GM15510 (cell line): Measurements from ENCODE around the gene SEL1L.
A peak's percentile ranks its signal among the peaks of the same experiment; 100 is the strongest.

Source experiments
- POLR2A ChIP-seq: IDR thresholded peaks from 3 replicates; pipeline ENCODE4 v1.6.1; 2011; ENCODE audit warnings: borderline replicate concordance; ENCODE audit not compliant: insufficient read length; ENCODE audit errors: extremely low read depth

Gene SEL1L

GRCh38 chr14:81533536-81534343 is at the start of gene SEL1L:
SEL1L (minus strand) TSS chr14:81533853; CDS start chr14:81533744, 109 bp downstream.
- peak; percentile 91 for TF ChIP-seq POLR2A

- no peak for TF ChIP-seq POLR2A
These were observed 48.8 kb upstream of the SEL1L start for GRCh38 chr14:81582420-81582819.

- TF ChIP-seq POLR2A: no peak
These were observed 45.5 kb upstream of the SEL1L start for GRCh38 chr14:81579115-81579514.

DNA sequence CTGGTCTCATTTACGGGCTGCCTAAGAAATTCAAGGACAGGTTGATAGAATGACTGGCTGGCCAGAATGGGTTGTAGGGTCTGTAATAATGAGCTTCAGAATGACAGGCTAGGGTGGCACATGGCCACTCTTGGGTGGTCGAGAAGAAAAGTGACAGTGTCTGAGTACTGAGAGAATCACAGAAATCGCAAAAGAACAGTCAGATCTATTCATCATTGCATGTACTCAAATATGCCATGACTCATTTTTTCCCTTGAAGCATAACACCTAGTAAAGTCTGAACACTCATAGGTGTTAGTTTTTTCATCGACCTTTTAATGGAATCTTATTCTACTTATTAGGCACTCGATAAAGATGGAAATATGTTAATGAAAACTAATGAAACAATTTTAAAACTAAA is 37.8 kb upstream of the SEL1L start:
- no peak for TF ChIP-seq POLR2A

- TF ChIP-seq POLR2A: no peak
These were observed 33.6 kb upstream of the SEL1L start for GRCh38 chr14:81567302-81567701.

GRCh38 chr14:81565441-81566290 is 32.0 kb upstream of the SEL1L start:
- no peak for TF ChIP-seq POLR2A

DNA sequence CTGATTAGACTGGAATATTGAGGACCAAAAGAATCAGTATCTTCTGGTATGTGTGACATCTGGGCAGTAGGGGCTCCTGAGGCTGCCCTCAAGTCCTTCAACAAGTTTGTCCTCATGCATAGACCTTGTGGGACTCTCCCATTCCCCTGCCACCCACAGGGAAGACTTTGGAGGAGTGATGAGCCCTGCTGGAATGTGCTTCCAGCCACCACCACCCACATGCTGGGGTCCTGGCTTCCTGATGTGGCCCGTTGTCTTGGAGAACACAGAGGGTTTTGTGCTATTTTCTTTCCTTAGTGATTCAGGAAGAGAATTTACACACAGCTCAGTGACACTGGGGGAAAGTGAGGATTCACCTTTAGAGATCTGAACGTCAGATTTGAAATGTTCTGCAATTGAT is 29.2 kb upstream of the SEL1L start:
- TF ChIP-seq POLR2A: no peak

GRCh38 chr14:81561084-81561775 is 27.6 kb upstream of the SEL1L start:
- no peak for TF ChIP-seq POLR2A

DNA sequence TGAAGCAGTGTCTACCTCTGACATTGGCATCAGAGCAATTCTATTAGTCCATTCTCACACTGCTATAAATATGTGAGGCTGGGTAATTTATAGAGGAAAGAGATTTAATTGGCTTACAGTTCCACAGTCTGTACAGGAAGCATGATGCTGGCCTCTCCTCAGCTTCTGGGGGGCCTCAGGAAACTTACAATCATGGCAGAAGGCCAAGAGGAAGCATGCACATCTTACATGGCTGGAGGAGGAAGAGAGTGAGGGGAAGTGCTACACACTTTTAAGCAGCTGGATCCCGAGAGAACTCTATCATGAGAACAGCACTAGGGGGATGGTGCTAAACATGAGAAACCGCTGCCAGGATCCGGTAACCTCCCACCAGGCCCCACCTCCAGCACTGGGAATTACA is 25.7 kb upstream of the SEL1L start:
- no peak for TF ChIP-seq POLR2A

GRCh38 chr14:81557146-81557545 is 23.5 kb upstream of the SEL1L start:
- no peak for TF ChIP-seq POLR2A

- TF ChIP-seq POLR2A: no peak
These were observed 22.0 kb upstream of the SEL1L start for GRCh38 chr14:81555684-81556083.

DNA sequence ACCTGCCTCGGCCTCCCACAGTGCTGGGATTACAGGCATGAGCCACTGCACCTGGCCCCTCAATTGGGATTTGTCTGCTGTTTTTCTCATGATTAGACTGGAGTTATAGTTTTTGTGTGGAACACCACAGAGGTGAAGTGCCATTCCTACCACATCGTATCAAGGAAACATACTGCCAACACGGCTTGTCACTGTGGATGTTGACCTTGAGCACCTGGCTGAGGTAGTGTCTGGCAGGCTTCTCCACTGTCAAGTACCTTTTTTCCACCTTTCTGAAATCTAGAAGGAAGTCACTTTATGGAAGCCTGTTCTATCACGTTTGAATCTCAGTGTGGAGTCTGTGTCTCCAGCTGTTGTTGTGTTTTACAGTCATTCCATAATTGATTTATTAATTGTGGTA is 21.4 kb upstream of the SEL1L start:
- TF ChIP-seq POLR2A: no peak

- TF ChIP-seq POLR2A: no peak
These were observed 17.8 kb upstream of the SEL1L start for GRCh38 chr14:81551471-81551870.

- TF ChIP-seq POLR2A: no peak
These were observed 16.5 kb upstream of the SEL1L start for GRCh38 chr14:81550001-81550637.

GRCh38 chr14:81537193-81537592 is 3.5 kb upstream of the SEL1L start:
- no peak for TF ChIP-seq POLR2A
